Gastrocnemius medialis (tissue), 4 donors: ENCODE results near the gene ITPKB. TPM values are rescaled to one million over a fixed set of nuclear protein-coding genes. Genes with fewer than 3 reads are reported as not detected.
A peak's percentile ranks its signal among the peaks of the same experiment; 100 is the strongest.

ENCODE experiments used
- ATAC-seq, 2 donors: fragments of 150-250 bp; one replicate each; pipeline ENCODE4 v1.9.1; 2016
- DNase-seq, 2 donors: peaks; one replicate each; pipeline ENCODE4 v3.0.0-alpha.2; 2019
- H3K27ac ChIP-seq, 4 donors: fragments of 200-600 bp; sonication (generic); 1 replicate in 1 of 4; 2 replicates in 3 of 4; pipeline ENCODE4 v1.5.1; 2016 to 2018; ENCODE audit warnings: mild to moderate bottlenecking in 2 of 4, moderate library complexity in 1 of 4
- H3K27me3 ChIP-seq, 3 donors: fragments of 200-600 bp; sonication (generic) in 2 of 3; 1 replicate in 1 of 3; 2 replicates in 2 of 3; pipeline versions ENCODE4 v1.5.1 to v1.6.0; 2016 to 2019; ENCODE audit warnings: mild to moderate bottlenecking in 1 of 3, moderate library complexity in 1 of 3
- H3K36me3 ChIP-seq, 2 donors: fragments of 200-600 bp; sonication (generic) in 1 of 2; one replicate each; pipeline ENCODE4 v1.5.1; 2017 to 2018
- H3K4me1 ChIP-seq, 2 donors: fragments of 200-600 bp; sonication (generic) in 1 of 2; one replicate each; pipeline ENCODE4 v1.5.1; 2016 to 2017; ENCODE audit warnings: mild to moderate bottlenecking in 2 of 2
- H3K4me3 ChIP-seq, 4 donors: fragments of 200-600 bp; sonication (generic) in 3 of 4; 1 replicate in 1 of 4; 2 replicates in 3 of 4; pipeline ENCODE4 v1.5.1; 2016 to 2019; ENCODE audit warnings: mild to moderate bottlenecking in 2 of 4
- H3K9me3 ChIP-seq, 3 donors: fragments of 200-600 bp; sonication (generic) in 2 of 3; 1 replicate in 1 of 3; 2 replicates in 2 of 3; pipeline ENCODE4 v1.5.1; 2016 to 2019
- CTCF ChIP-seq, 5 experiments: fragments of 450-650 bp in 3 of 5; fragments of 200-600 bp in 2 of 5; sonication (generic) in 2 of 5; IDR thresholded peaks in 4 of 5; conservative IDR thresholded peaks in 1 of 5; 1 replicate in 4 of 5; 2 replicates in 1 of 5; pipeline ENCODE4 v1.5.1; 2016 to 2019; ENCODE audit warnings: antibody characterized with exemption in 5 of 5, mild to moderate bottlenecking in 3 of 5, moderate library complexity in 3 of 5
- POLR2A ChIP-seq, 2 donors: fragments of 450-650 bp; IDR thresholded peaks; one replicate each; pipeline ENCODE4 v1.6.1; 2017; ENCODE audit warnings: antibody characterized with exemption in 2 of 2, mild to moderate bottlenecking in 2 of 2, moderate library complexity in 2 of 2
- in situ Hi-C, 4 donors: fragments of 200-750 bp; cut with MboI; loops; one replicate each; pipeline versions ENCODE4 v1.15.0 to v1.8.0; 2017; ENCODE audit warnings: low sequenced_read_pairs in 4 of 4
- intact Hi-C: fragments of 100-400 bp; cut with DNase I; formaldehyde crosslinking; loops from one replicate; pipeline ENCODE4 v1.15.1; 2023; ENCODE audit warnings: low total_unique reads
- total RNA-seq, 4 donors: library from RNA; depleted of rRNA; stranded (reverse); fragments of >200 nt; gene quantifications; one replicate each; pipeline versions ENCODE4 v1.1.0 to v1.2.3, GENCODE V29; 2016

ITPKB gene
- total RNA-seq, 4 donors from 2014 or later: 7.1 to 13.9 (median 7.8) TPM

- Histone ChIP-seq H3K4me1 (peaks cover 37 to 60% of the 10 kb centered on the region in 2 donors), H3K27ac (peak overlapping the region in 2 of 4 donors; percentile 25 to 95), H3K4me3 (no peak overlapping the region), H3K27me3 (no peaks in the 10 kb centered on the region), H3K9me3 (no peaks in the 10 kb centered on the region), H3K36me3 (no peaks in the 10 kb centered on the region)
- TF ChIP-seq CTCF (IDR thresholded peaks at IDR 0.05 in 4 of 5, conservative IDR thresholded peaks at IDR 0.05 in 1 of 5): no peak
- no peak for TF ChIP-seq POLR2A (IDR thresholded peaks at IDR 0.05)
- in situ Hi-C loops (no loop called here), intact Hi-C loops (no loop called here)
- peak in 1 of 2 donors; percentile 34 for ATAC-seq
- DNase-seq: no peak
Observed at GRCh38 chr1:226670073-226670472, 69.0 kb downstream of the ITPKB start.

- intact Hi-C loops: loop anchor here (10.0 kb wide), 1 partner anchor 277 kb away; the partner anchor contains the start of gene COQ8A
- Histone ChIP-seq H3K4me1 (peaks cover 45 to 67% of the 10 kb centered on the region in 2 donors), H3K27ac (no peak overlapping the region)
Observed at GRCh38 chr1:226668173-226668560, 70.9 kb downstream of the ITPKB start.

GRCh38 chr1:226666692-226667091 is 72.4 kb downstream of the ITPKB start:
- Histone ChIP-seq H3K4me3 (no peak overlapping the region), H3K27me3 (no peaks in the 10 kb centered on the region), H3K4me1 (peaks cover 57 to 73% of the 10 kb centered on the region in 2 donors), H3K27ac (no peak overlapping the region), H3K36me3 (no peaks in the 10 kb centered on the region), H3K9me3 (no peaks in the 10 kb centered on the region)
- in situ Hi-C loops (no loop called here), intact Hi-C loops (loop anchor here (10.0 kb wide), 1 partner anchor 278 kb away; the partner anchor contains the start of gene COQ8A)
- ATAC-seq (no peak), DNase-seq (no peak)
- no peak for TF ChIP-seq POLR2A (IDR thresholded peaks at IDR 0.05)
- no peak for TF ChIP-seq CTCF (IDR thresholded peaks at IDR 0.05 in 4 of 5, conservative IDR thresholded peaks at IDR 0.05 in 1 of 5)

More at GRCh38 chr1:226668173-226668560, 70.9 kb downstream of the ITPKB start:
- in situ Hi-C loops: no loop called here
- DNase-seq (no peak), ATAC-seq (no peak)
- TF ChIP-seq POLR2A (IDR thresholded peaks at IDR 0.05) (no peak), CTCF (IDR thresholded peaks at IDR 0.05 in 4 of 5, conservative IDR thresholded peaks at IDR 0.05 in 1 of 5) (no peak)
- Histone ChIP-seq H3K27me3 (no peaks in the 10 kb centered on the region), H3K4me3 (no peak overlapping the region), H3K9me3 (no peaks in the 10 kb centered on the region), H3K36me3 (no peaks in the 10 kb centered on the region)

- ATAC-seq: no peak
- Histone ChIP-seq H3K27ac (no peak overlapping the region), H3K4me1 (peaks cover 63 to 79% of the 10 kb centered on the region in 2 donors), H3K4me3 (no peak overlapping the region), H3K9me3 (no peaks in the 10 kb centered on the region), H3K27me3 (no peaks in the 10 kb centered on the region), H3K36me3 (no peaks in the 10 kb centered on the region)
- no peak for DNase-seq
- intact Hi-C loops (loop anchor here (10.0 kb wide), 1 partner anchor 279 kb away; the partner anchor contains the start of gene COQ8A), in situ Hi-C loops (no loop called here)
- TF ChIP-seq CTCF (IDR thresholded peaks at IDR 0.05 in 4 of 5, conservative IDR thresholded peaks at IDR 0.05 in 1 of 5): no peak
- TF ChIP-seq POLR2A (IDR thresholded peaks at IDR 0.05): no peak
Observed at GRCh38 chr1:226666164-226666506, 72.9 kb downstream of the ITPKB start.
